Right lung (tissue), 10 donors: ENCODE results near the gene RBM48. TPM values are rescaled to one million over a fixed set of nuclear protein-coding genes. Genes with fewer than 3 reads are reported as not detected.
"Not testable (repeated sequence)": the region's sequence is repeated elsewhere in the genome, so short reads cannot be mapped to it uniquely, and the experiment has no call there.

Experiments used
- DNase-seq, 2 donors: peaks; one replicate each; pipeline ENCODE4 v3.0.0-alpha.2; 2013
- long read RNA-seq, 8 donors: transcript quantifications; one replicate each; lab custom pipeline, GENCODE V29; 2026
- polyA plus RNA-seq, 5 donors: library from polyadenylated mRNA; unstranded; fragments of 120-200 nt; gene quantifications; one replicate each; pipeline versions ENCODE4 v1.2.1 to v1.2.3, GENCODE V29; 2013; ENCODE audit warnings: inconsistent platforms in 1 of 5, low replicate concordance in 1 of 5; ENCODE audit not compliant: insufficient read length in 5 of 5, insufficient read depth in 1 of 5

The RBM48 gene
- 10 to 100 TPM; 15.4 to 23.0 (median 20.8) TPM for polyA plus RNA-seq
- long read RNA-seq, donor 1, partial matches to known transcripts, result 0 of 4 reads
- long read RNA-seq, donor 1, other reads (novel, unspliced or antisense), result 0 of 4 reads
- long read RNA-seq, donor 2, full-length matches to known transcripts, result 3 of 3 reads
- long read RNA-seq, donor 2, partial matches to known transcripts, result 0 of 3 reads
- long read RNA-seq, donor 2, other reads (novel, unspliced or antisense), result 0 of 3 reads
- long read RNA-seq, donor 3, partial matches to known transcripts, result 0 of 4 reads
- long read RNA-seq, donor 3, other reads (novel, unspliced or antisense), result 0 of 4 reads
- long read RNA-seq, donor 4, full-length matches to known transcripts, result 5 of 5 reads
- long read RNA-seq, donor 4, partial matches to known transcripts, result 0 of 5 reads
- long read RNA-seq, donor 4, other reads (novel, unspliced or antisense), result 0 of 5 reads
- long read RNA-seq, donor 5, full-length matches to known transcripts, result 10 of 10 reads
- long read RNA-seq, donor 5, partial matches to known transcripts, result 0 of 10 reads
- long read RNA-seq, donor 5, other reads (novel, unspliced or antisense), result 0 of 10 reads
- long read RNA-seq, donor 6, transcript RBM48-201 (5 exons, 1,742 nt), result major isoform, 7 of 7 reads
- long read RNA-seq, donor 6, partial matches to known transcripts, result 0 of 7 reads
- long read RNA-seq, donor 6, other reads (novel, unspliced or antisense), result 0 of 7 reads
- long read RNA-seq, donor 7, transcript RBM48-201 (5 exons, 1,742 nt), result major isoform, 6 of 6 reads
- long read RNA-seq, donor 7, partial matches to known transcripts, result 0 of 6 reads
- long read RNA-seq, donor 7, other reads (novel, unspliced or antisense), result 0 of 6 reads
- long read RNA-seq, donor 8, full-length matches to known transcripts, result 2 of 2 reads
- long read RNA-seq, donor 8, partial matches to known transcripts, result 0 of 2 reads
- long read RNA-seq, donor 8, other reads (novel, unspliced or antisense), result 0 of 2 reads

DNA sequence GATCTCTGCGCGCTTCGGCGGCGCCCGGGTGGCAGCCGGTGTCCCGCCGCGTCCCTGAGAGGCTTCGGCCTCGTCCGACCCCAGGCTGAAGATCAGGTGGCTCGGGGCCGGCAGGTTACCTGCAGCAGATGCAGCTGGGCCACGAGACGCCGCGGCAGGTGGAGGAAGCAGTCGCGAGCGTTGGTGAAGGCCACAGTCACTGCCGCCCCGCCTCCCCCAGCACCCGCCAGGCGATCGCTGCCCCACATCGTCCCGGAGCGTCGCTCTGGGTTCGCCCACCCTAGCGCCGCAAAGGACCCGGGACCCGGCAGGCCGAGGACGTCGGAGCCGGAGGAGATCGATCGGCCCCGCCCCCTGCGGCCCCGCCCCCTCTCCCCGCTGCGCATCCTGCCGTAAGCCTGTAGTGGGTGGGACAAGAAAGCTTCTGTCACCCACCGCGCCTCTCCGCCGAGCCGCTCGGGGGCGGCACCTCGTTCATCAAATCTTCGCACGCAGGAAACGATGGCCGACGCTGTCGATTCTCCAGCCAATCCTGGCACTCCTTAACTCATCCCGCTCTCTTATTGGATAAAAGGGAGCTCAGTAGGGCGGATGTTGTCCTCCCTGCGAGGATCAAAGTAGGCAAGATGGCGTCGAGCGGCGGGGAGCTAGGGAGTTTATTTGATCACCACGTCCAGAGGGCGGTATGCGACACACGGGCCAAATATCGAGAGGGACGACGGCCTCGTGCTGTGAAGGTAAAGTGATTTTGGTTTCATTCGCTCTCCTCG lies at the start of gene RBM48, which contains the start of gene PEX1:
Gene RBM48 (plus strand): TSS at position 608 of the 770 bp plus-strand sequence. CDS start 19 bp downstream, at position 627.
Gene PEX1 (minus strand): TSS at position 333 of the 770 bp plus-strand sequence. CDS start 85 bp downstream, at position 248.
- peak; percentile 98 to 99 for DNase-seq

DNA sequence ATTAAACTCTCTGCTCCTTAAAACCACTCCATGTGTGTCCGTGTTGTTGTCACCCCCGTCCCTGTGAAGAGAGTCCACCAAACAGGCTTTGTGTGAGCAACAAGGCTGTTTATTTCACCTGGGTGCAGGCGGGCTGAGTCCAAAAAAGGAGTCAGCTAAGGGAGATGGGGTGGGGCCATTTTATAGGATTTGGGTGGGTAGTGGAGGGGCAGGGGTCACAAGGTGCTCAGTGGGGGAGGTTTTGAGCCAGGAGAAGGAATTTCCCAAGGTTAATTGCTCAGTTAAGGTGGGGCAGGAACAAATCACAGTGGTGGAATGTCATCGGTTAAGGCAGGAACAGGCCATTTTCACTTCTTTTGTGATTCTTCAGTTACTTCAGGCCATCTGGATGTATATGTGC lies 49.4 kb upstream of the RBM48 start:
- not testable (repeated sequence) for DNase-seq

GRCh38 chr7:92483624-92484023 lies 45.0 kb upstream of the RBM48 start:
- not testable (repeated sequence) for DNase-seq

- not testable (repeated sequence) for DNase-seq
Measured at GRCh38 chr7:92484226-92484625, 44.4 kb upstream of the RBM48 start.

DNA sequence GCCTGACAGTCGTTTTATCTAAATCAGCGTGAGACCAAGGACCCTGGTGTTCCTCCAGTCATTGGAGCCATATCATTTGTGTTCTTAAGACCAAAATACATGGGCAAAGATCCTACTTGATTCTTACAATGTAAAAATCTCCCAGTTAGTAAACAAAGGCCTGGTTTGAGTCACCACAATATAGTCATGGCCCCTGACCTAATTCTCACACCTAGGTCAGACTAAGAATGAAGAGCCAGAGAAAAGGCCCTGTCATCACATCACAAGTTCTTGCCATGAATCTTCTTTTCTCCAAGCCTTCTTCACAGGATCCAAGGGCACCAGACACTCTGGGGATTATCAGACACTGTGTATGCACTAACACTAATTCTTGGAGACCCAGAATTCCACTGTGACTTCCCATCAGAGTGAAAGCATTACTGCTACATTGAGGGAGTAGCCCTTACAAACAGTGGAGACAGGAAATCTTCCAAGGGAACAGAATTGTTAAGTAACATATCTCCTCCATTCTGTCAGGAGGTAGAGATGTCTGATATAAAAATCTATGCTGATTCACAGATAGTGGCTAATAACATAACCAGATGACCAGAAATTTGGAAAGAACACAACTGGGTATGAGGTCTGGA lies 43.2 kb upstream of the RBM48 start:
- no peak for DNase-seq

DNA sequence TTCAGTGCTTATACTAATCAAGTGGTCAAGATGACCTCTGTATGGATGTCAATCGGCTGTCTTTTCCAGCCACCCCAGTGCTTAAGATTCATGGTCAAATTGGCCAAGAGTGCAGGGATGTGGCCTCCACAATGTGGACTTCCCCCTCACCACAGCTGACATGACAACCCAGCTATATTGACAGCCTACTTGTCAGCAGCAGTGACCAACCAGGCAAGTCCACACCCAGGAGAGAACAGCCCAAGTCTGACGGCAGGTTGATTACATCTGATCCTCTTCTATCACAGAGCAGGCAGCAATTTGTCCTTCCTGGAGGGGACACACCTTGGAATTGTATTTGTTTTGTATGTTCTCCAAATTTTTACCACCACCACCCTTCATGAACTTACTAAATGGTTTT lies 42.6 kb upstream of the RBM48 start:
- no peak for DNase-seq

GRCh38 chr7:92487804-92488203 lies 40.8 kb upstream of the RBM48 start:
- no peak for DNase-seq

- no peak for DNase-seq
Measured at GRCh38 chr7:92489634-92490033, 39.0 kb upstream of the RBM48 start.

GRCh38 chr7:92496876-92497275 lies 31.7 kb upstream of the RBM48 start:
- DNase-seq, result no peak

DNA sequence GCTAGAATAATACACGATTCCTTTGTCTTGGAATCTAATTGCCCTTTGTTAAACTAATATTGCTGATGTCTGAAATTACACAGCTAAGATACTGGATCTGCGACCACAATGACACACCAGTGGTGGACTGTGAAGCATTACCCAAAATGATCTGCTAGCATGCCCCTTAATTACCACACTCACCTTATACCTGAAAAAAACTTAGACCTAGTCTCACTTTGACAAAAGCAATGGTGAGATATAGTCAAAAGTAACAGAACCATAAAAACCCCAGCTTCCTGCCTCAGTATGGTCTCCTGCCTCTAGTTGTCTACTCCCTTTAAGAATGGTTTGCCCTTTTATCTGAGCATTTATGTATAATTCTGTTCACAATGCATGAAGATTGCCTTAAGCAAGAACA lies 30.0 kb upstream of the RBM48 start:
- no peak for DNase-seq

- no peak for DNase-seq
Measured at GRCh38 chr7:92503767-92504166, 24.8 kb upstream of the RBM48 start.

- DNase-seq, result no peak
Measured at GRCh38 chr7:92504563-92504962, 24.0 kb upstream of the RBM48 start.

GRCh38 chr7:92506363-92506762 lies 22.2 kb upstream of the RBM48 start:
- no peak for DNase-seq

- no peak for DNase-seq
Measured at GRCh38 chr7:92508946-92509345, 19.6 kb upstream of the RBM48 start.

- DNase-seq, result no peak
Measured at GRCh38 chr7:92513167-92513902, 15.3 kb upstream of the RBM48 start.

GRCh38 chr7:92517631-92518030 lies 11.0 kb upstream of the RBM48 start:
- no peak for DNase-seq

GRCh38 chr7:92520024-92520423 lies 8.6 kb upstream of the RBM48 start:
- peak in 1 of 2 donors; percentile 2 for DNase-seq

DNA sequence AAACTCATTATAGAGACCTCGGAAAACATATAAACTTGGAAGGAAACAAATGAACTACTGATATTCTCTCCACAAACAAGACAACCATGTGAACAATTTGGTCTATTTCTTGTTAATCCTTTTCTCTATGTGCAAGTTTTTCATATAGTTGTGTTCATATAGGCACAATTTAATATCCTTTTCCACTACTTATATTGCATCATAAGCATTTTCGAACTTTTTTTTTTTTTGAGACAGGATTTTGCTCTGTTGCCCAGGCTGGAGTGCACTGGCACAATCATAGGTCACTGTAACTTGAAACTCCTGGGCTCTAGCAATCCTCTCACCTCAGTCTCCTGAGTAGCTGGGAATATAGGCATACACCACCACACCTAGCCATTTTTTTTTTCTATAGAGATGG lies 5.5 kb upstream of the RBM48 start:
- no peak for DNase-seq

DNA sequence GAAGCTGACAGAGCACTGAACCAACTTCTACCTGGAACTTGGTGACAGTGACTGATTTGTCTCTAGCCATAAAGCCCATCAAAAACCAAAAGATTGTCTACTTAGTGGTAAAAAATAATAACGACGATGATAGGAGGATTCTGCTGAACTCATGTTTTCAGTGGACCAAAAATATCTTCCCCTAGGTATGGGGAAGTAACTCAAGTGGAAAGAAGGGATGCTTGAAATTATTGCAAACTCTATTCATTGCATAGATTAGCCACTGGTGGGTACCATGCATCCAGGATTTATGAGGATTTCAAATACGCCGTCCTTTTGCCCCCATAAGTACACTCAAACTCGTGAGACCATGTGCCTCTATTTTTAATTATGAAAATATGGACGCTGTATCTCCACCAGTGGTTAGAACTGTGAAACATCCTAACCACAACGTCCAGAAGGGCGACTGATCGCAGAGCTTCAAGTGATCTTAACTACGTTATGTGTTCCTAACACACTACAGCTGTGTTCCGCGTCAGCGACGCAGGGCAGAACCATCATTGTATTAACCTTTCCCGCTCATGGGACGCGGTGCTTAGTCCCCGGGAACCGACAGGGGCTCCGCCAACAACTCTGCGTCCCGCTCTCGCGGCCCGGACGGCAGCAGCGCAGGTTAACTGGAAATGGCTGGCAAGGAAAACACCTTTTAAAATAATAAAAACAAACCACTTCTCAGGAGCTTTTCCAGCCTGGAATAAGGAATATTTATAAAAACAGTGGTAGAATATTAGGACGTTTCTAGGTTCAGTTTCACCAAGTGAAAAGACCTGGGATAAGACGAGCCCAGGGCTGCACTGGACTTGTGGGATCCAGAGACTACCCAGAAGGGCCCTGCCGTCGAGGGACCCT lies 1.1 kb upstream of the RBM48 start:
- peak; percentile 65 to 67 for DNase-seq
